ENCODE measurements around the gene HSP90AA1. TPM values are rescaled to one million over a fixed set of nuclear protein-coding genes. Genes with fewer than 3 reads are reported as not detected.

HSP90AA1 gene
- total RNA-seq, 1 experiment from 2014 or later, result 671 TPM

- Histone ChIP-seq H3K4me1 (ENCODE audit: insufficient read depth, low read length) (peaks cover 27% of the 10 kb centered on the region), H3K4me3 (ENCODE audit: low read length) (no peak overlapping the region), H3K9me3 (ENCODE audit: low read length) (no peaks in the 10 kb centered on the region), H3K27me3 (ENCODE audit: low read length) (no peaks in the 10 kb centered on the region), H2AFZ (ENCODE audit: low read length) (no peak overlapping the region), H3K27ac (ENCODE audit: low read length) (no peak overlapping the region), H3K9ac (ENCODE audit: low read length) (no peak overlapping the region), H4K20me1 (ENCODE audit: low read length) (peaks cover 60% of the 10 kb centered on the region), H3K79me2 (ENCODE audit: low read length) (peaks cover 40% of the 10 kb centered on the region), H3K36me3 (ENCODE audit: low read depth, low read length) (peaks cover 62% of the 10 kb centered on the region), H3K4me2 (ENCODE audit: low read length) (0 out of 2 replicates have a peak overlapping the region, but pooled peaks have one; percentile 20), H3F3A (ENCODE audit: low read length, unreplicated experiment) (peaks cover 37% of the 10 kb centered on the region), H3K9me2 (replicated peaks; ENCODE audit: low read length) (no peaks in the 10 kb centered on the region)
- no TSS peak for BruUV-seq (replicated peaks)
- intact Hi-C loops (cut with micrococcal nuclease), result no loop called here
- CTCF ChIA-PET, result no interaction called here
- ATAC-seq (no peak), DNase-seq (no peak)
- POLR2A ChIA-PET (ENCODE audit: unreplicated experiment), result interaction anchor here (0.5 kb wide), 1 partner anchor 34 kb away, joined by 3 read pairs; no protein-coding TSS in a partner anchor
- no peak for TF ChIP-seq CTCF (conservative IDR thresholded peaks at IDR 0.05; ENCODE audit: low read depth, low read length)
- no peak for TF ChIP-seq EZH2 (IDR thresholded peaks at IDR 0.05; ENCODE audit: low read length, unreplicated experiment)
- TF ChIP-seq EZH2phosphoT487 (IDR thresholded peaks at IDR 0.05; ENCODE audit: borderline replicate concordance, low read length), result no peak
These were observed 6.4 kb downstream of the HSP90AA1 start for GRCh38 chr14:102080183-102081080.

GRCh38 chr14:102079700-102079979 lies 7.2 kb downstream of the HSP90AA1 start:
- DNase-seq, result no peak
- TF ChIP-seq EZH2phosphoT487 (IDR thresholded peaks at IDR 0.05; ENCODE audit: borderline replicate concordance, low read length) (no peak), CTCF (conservative IDR thresholded peaks at IDR 0.05; ENCODE audit: low read depth, low read length) (no peak), EZH2 (IDR thresholded peaks at IDR 0.05; ENCODE audit: low read length, unreplicated experiment) (no peak)
- intact Hi-C loops (cut with micrococcal nuclease), result no loop called here
- H3K27ac ChIP-seq (ENCODE audit: low read length), result no peak overlapping the region
- H4K20me1 ChIP-seq (ENCODE audit: low read length), result peaks cover 52% of the 10 kb centered on the region
- H3K4me1 ChIP-seq (ENCODE audit: insufficient read depth, low read length), result peaks cover 27% of the 10 kb centered on the region
- no peaks in the 10 kb centered on the region for H3K9me3 ChIP-seq (ENCODE audit: low read length)
- no peaks in the 10 kb centered on the region for H3K27me3 ChIP-seq (ENCODE audit: low read length)
- ATAC-seq, result no peak; the same call in 1 of the 2 replicates
- peaks cover 54% of the 10 kb centered on the region for H3K36me3 ChIP-seq (ENCODE audit: low read depth, low read length)
- H3K4me2 ChIP-seq (ENCODE audit: low read length), result no peak overlapping the region
- no peak overlapping the region for H3K4me3 ChIP-seq (ENCODE audit: low read length)
- peaks cover 37% of the 10 kb centered on the region for H3F3A ChIP-seq (ENCODE audit: low read length, unreplicated experiment)
- H2AFZ ChIP-seq (ENCODE audit: low read length), result no peak overlapping the region
- no peak overlapping the region for H3K9ac ChIP-seq (ENCODE audit: low read length)
- H3K9me2 ChIP-seq (replicated peaks; ENCODE audit: low read length), result no peaks in the 10 kb centered on the region
- ChIA-PET CTCF (no interaction called here), POLR2A (ENCODE audit: unreplicated experiment) (no interaction called here)
- H3K79me2 ChIP-seq (ENCODE audit: low read length), result peaks cover 32% of the 10 kb centered on the region
- BruUV-seq (replicated peaks), result no TSS peak
